Activated T-helper 1 cell treated with Interleukin-2 at 50 U/mL for 16 hours (primary cell): ENCODE measurements around the gene PTGS1.

Experiments
- DNase-seq: peaks from one replicate; pipeline ENCODE4 v3.0.0-alpha.2; 2020; ENCODE audit warnings: low read depth

PTGS1 gene

GRCh38 chr9:122374885-122375420, 4.1 kb downstream of the PTGS1 start:
- DNase-seq: no peak

GRCh38 chr9:122376796-122377195, 6.0 kb downstream of the PTGS1 start:
- no peak for DNase-seq

- no peak for DNase-seq
Observed at GRCh38 chr9:122377241-122378164, 6.7 kb downstream of the PTGS1 start.

- no peak for DNase-seq
Observed at GRCh38 chr9:122378236-122378635, 7.4 kb downstream of the PTGS1 start.

GRCh38 chr9:122379340-122379739, 8.5 kb downstream of the PTGS1 start:
- DNase-seq: no peak

- DNase-seq: no peak
Observed at GRCh38 chr9:122380293-122380692, 9.5 kb downstream of the PTGS1 start.

GRCh38 chr9:122381206-122381950, 10.6 kb downstream of the PTGS1 start:
- DNase-seq: no peak

- no peak for DNase-seq
Observed at GRCh38 chr9:122382901-122383850, 12.4 kb downstream of the PTGS1 start.

GRCh38 chr9:122383992-122384461, 13.2 kb downstream of the PTGS1 start:
- DNase-seq: no peak

GRCh38 chr9:122386311-122386872, 15.6 kb downstream of the PTGS1 start:
- no peak for DNase-seq

GRCh38 chr9:122387536-122387935, 16.7 kb downstream of the PTGS1 start:
- DNase-seq: no peak

GRCh38 chr9:122389195-122389594, 18.4 kb downstream of the PTGS1 start:
- DNase-seq: no peak

- no peak for DNase-seq
Observed at GRCh38 chr9:122389799-122390481, 19.1 kb downstream of the PTGS1 start.

GRCh38 chr9:122392284-122392683, 21.5 kb downstream of the PTGS1 start:
- DNase-seq: no peak

- no peak for DNase-seq
Observed at GRCh38 chr9:122392714-122393113, 21.9 kb downstream of the PTGS1 start.

- no peak for DNase-seq
Observed at GRCh38 chr9:122393284-122393983, 22.6 kb downstream of the PTGS1 start.

GRCh38 chr9:122394265-122395125, 23.7 kb downstream of the PTGS1 start:
- DNase-seq: no peak

GRCh38 chr9:122396614-122397148, 25.9 kb downstream of the PTGS1 start:
- DNase-seq: no peak

GRCh38 chr9:122397749-122398148, 26.9 kb downstream of the PTGS1 start:
- no peak for DNase-seq
